ENCODE data around the gene ZFR. TPM values are rescaled to one million over a fixed set of nuclear protein-coding genes. Genes with fewer than 3 reads are reported as not detected.

The ZFR gene
- total RNA-seq (10 to 100 TPM; 56.2 to 78.6 (median 60.6) TPM), polyA plus RNA-seq (10 to 100 TPM; 26.8 to 31.3 TPM)
- long read RNA-seq, donor 1, full-length matches to known transcripts, result 78 of 119 reads
- long read RNA-seq, donor 1, partial matches to known transcripts, result 23 of 119 reads
- long read RNA-seq, donor 1, other reads (novel, unspliced or antisense), result 18 of 119 reads
- long read RNA-seq, donor 2, full-length matches to known transcripts, result 101 of 169 reads
- long read RNA-seq, donor 2, partial matches to known transcripts, result 42 of 169 reads
- long read RNA-seq, donor 2, other reads (novel, unspliced or antisense), result 26 of 169 reads
- long read RNA-seq, donor 3, full-length matches to known transcripts, result 21 of 100 reads
- long read RNA-seq, donor 3, partial matches to known transcripts, result 67 of 100 reads
- long read RNA-seq, donor 3, other reads (novel, unspliced or antisense), result 12 of 100 reads

DNA sequence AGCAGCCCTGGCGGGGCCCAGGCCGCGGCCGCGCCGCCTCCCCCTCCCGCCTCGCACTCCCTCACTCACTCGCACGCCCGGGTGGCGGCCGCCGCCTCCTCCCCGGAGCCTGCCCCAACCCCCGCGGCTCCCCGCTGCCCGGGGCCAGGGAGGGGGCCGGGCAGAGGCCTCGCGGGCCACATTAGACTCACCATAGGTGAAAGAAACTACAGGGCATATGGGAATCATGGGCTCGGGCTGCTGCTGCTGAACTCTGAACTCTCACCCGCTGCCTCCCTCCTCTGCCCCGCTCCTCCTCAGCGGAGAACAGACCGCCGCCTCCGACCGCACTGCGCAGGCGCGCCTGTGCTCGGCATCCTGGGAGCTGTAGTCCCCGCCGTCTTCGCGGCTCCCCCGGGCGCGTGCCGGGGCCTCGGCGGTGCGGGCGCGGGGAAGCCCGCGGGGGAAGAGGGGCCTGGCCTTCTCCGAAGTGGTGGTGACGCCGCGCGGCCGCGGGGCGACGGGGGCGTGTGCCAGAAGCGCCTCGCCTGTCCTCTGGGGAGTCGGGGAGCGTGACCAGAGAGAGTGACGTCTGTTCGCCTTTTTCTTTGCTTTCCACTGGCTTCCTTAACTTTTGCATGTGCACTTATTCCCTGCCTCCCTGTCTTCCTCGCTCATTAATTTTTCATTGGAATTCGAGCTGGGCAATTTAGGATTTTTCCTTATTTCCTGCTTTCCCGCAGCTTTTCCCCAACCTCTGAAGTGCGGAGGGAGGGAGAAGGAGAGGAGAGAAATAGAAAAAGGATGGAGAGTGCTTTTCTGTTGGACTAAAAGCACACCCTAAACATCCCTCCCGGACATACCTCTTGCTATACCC lies at the start of gene ZFR:
Gene ZFR (minus strand): TSS at position 310 of the 856 bp plus-strand sequence. CDS start 82 bp downstream, at position 228.
- no peaks in the 10 kb centered on the region for H3K9me3 ChIP-seq
- WGBS, 2 donors, result 3 to 4% methylated on average over 67 to 69 of the region's 70 CpGs
- intact Hi-C loops (cut with DNase I), result no loop called here
- H3K27me3 ChIP-seq, result no peaks in the 10 kb centered on the region
- ATAC-seq (peak; percentile 96 to 98 (median 98)), DNase-seq (peak; percentile 92 to 95)
- H3K4me1 ChIP-seq, result peaks cover 7 to 41% (median 25%) of the 10 kb centered on the region in 9 donors
- peak within 1 kb of the TSS; percentile 65 to 98 (median 94) for H3K4me3 ChIP-seq
- TF ChIP-seq, protein P1, sequence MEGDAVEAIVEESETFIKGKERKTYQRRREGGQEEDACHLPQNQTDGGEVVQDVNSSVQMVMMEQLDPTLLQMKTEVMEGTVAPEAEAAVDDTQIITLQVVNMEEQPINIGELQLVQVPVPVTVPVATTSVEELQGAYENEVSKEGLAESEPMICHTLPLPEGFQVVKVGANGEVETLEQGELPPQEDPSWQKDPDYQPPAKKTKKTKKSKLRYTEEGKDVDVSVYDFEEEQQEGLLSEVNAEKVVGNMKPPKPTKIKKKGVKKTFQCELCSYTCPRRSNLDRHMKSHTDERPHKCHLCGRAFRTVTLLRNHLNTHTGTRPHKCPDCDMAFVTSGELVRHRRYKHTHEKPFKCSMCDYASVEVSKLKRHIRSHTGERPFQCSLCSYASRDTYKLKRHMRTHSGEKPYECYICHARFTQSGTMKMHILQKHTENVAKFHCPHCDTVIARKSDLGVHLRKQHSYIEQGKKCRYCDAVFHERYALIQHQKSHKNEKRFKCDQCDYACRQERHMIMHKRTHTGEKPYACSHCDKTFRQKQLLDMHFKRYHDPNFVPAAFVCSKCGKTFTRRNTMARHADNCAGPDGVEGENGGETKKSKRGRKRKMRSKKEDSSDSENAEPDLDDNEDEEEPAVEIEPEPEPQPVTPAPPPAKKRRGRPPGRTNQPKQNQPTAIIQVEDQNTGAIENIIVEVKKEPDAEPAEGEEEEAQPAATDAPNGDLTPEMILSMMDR (IDR thresholded peaks at IDR 0.05), result no peak
- H3K36me3 ChIP-seq, result peaks cover 0 to 4% (median 0%) of the 10 kb centered on the region in 9 donors
- H3K27ac ChIP-seq, result peak within 1 kb of the TSS; percentile 76 to 98 (median 96)

DNA sequence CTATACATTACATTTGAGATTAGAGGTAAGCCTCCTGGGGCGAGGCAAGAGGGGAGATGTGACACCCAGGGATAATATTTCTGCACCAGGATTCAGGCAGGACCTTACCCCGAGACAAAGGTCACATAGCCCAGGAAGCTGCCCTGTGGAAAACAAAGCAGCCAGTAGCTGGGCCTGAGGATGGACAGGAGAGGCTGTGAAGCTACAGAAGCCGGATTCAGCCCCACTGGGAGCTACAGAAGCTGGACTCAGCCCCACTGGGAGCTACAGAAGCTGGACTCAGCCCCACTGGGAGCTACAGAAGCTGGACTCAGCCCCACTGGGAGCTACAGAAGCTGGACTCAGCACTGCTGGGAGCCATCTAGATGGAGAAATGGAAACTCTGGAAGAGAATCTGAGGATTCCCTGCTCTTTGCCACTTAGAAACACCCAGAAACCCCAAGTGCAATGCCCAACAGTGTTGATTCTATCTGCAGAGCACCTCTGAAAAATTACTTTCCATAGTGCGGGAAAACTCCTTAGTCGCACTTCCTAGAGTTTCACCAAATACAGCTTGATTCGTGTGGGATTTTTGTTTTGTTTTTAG lies 46.5 kb upstream of the ZFR start:
- DNase-seq (no peak), ATAC-seq (no peak)
- TF ChIP-seq, protein P1 (IDR thresholded peaks at IDR 0.05), result no peak
- Histone ChIP-seq H3K27me3 (no peaks in the 10 kb centered on the region), H3K27ac (no peak overlapping the region), H3K9me3 (no peaks in the 10 kb centered on the region), H3K36me3 (no peaks in the 10 kb centered on the region), H3K4me3 (no peak overlapping the region), H3K4me1 (peaks cover 0 to 9% (median 0%) of the 10 kb centered on the region in 9 donors)
- 84% methylated on average over 6 of the region's 6 CpGs for WGBS, 2 donors
- intact Hi-C loops (cut with DNase I), result loop anchor here in 7 of 10 donors (1.0 to 10.0 kb wide), 7 partner anchors 94 to 122 kb away; partner anchors contain the start of gene SUB1 (in 3 of the 7)

DNA sequence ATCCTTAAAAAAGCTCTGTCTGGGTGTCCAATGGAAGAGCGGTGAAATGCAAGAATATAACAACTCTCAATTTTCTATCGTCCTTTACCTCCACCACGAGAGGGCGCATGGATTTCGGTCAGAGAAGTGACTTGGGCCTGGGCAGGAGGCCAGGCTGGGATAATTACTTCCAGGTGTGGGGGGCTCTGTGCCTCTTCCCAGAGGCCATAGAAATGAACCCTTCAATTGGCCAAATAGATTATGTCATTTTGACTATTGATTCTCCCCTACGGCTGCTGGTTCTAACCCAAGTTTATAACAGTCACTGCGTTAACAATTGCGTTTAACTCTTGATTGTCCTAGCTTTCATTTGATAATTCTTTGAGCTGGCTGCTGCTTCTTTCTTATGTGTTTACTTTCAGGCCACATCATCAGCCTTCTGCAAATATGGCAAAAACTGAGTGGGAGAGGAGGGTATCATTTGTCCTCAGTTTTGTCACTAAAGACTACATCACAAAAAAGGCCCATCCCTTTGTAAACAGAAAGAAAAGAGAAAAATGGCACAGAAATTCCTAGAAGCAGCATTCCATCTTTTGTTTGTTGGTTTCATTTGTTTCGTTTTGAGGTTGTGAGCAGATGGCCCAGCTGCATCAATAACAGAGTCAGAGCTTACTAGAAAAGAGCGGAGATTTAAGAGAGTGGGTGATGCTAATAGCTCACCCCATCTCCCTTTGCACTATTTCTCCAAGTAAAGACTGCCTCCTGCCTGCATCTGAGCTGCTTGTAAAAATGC lies 45.4 kb upstream of the ZFR start:
- WGBS, 2 donors, result 16 to 27% methylated on average over 10 of the region's 10 CpGs
- peaks cover 0 to 9% (median 0%) of the 10 kb centered on the region in 9 donors for H3K4me1 ChIP-seq
- H3K27me3 ChIP-seq, result no peaks in the 10 kb centered on the region
- H3K4me3 ChIP-seq, result no peak overlapping the region
- TF ChIP-seq, protein P1 (IDR thresholded peaks at IDR 0.05), result peak; percentile 57 to 87 (median 78)
- H3K9me3 ChIP-seq, result no peaks in the 10 kb centered on the region
- ATAC-seq, result peak; percentile 62 to 87 (median 83)
- intact Hi-C loops (cut with DNase I), result loop anchor here (1.0 to 10.0 kb wide), 10 partner anchors 95 to 123 kb away; partner anchors contain the start of gene SUB1 (in 5 of the 10)
- H3K27ac ChIP-seq, result no peak overlapping the region
- peak; percentile 77 to 85 for DNase-seq
- no peaks in the 10 kb centered on the region for H3K36me3 ChIP-seq
